Measurements from ENCODE around the gene SLITRK4. TPM values are rescaled to one million over a fixed set of nuclear protein-coding genes. Genes with fewer than 3 reads are reported as not detected.

The SLITRK4 gene
- not detected for polyA plus RNA-seq

- Mint-ChIP-seq H3K4me1 (no peaks in the 10 kb centered on the region), H3K27me3 (peaks cover 7% of the 10 kb centered on the region), H3K27ac (no peak within 1 kb of the TSS), H3K4me3 (no peak within 1 kb of the TSS), H3K36me3 (no peaks in the 10 kb centered on the region), H3K9me3 (peaks cover 0 to 7% (median 0%) of the 10 kb centered on the region in 3 donors)
These were observed at the start of gene SLITRK4 for GRCh38 chrX:143635915-143636314. Gene SLITRK4 (minus strand): TSS chrX:143636101. CDS start chrX:143631108, 4,993 bp downstream.

- H3K36me3 Mint-ChIP-seq = no peaks in the 10 kb centered on the region
- no peaks in the 10 kb centered on the region for H3K27me3 Mint-ChIP-seq
- no peak overlapping the region for H3K27ac Mint-ChIP-seq
- no peak overlapping the region for H3K4me3 Mint-ChIP-seq
- peaks cover 0 to 1% (median 0%) of the 10 kb centered on the region in 3 donors for H3K4me1 Mint-ChIP-seq
- H3K9me3 Mint-ChIP-seq = peaks cover 0 to 8% (median 2%) of the 10 kb centered on the region in 3 donors
These were observed 47.6 kb upstream of the SLITRK4 start for GRCh38 chrX:143683486-143683885.

GRCh38 chrX:143674926-143675325 lies 39.0 kb upstream of the SLITRK4 start:
- H3K27me3 Mint-ChIP-seq = no peaks in the 10 kb centered on the region
- H3K9me3 Mint-ChIP-seq = peaks cover 0 to 8% (median 3%) of the 10 kb centered on the region in 3 donors
- H3K36me3 Mint-ChIP-seq = no peaks in the 10 kb centered on the region
- no peak overlapping the region for H3K4me3 Mint-ChIP-seq
- H3K27ac Mint-ChIP-seq = no peak overlapping the region
- H3K4me1 Mint-ChIP-seq = no peaks in the 10 kb centered on the region

- H3K4me3 Mint-ChIP-seq = no peak overlapping the region
- no peaks in the 10 kb centered on the region for H3K4me1 Mint-ChIP-seq
- H3K9me3 Mint-ChIP-seq = peaks cover 0 to 8% (median 0%) of the 10 kb centered on the region in 3 donors
- no peak overlapping the region for H3K27ac Mint-ChIP-seq
- no peaks in the 10 kb centered on the region for H3K27me3 Mint-ChIP-seq
- no peaks in the 10 kb centered on the region for H3K36me3 Mint-ChIP-seq
These were observed 33.5 kb upstream of the SLITRK4 start for GRCh38 chrX:143669395-143669794.

DNA sequence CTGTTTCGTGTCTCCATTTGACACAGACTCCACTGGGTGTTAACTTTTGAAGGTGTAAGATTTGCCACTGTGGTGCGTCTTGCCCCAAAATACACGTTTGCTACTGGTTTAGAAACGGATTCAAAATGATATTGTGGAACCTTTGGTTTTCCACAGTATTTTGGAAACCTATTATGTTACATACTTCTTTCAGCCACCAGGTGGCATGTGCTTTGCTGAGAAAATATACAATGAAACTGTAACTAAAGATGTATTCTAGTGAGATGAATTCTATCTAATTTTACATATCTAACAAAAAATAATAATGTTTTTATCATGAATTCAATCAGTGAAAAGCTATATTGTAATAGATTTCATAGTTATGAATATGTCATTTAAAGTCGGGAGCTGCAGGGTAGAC lies 28.4 kb upstream of the SLITRK4 start:
- Mint-ChIP-seq H3K36me3 (no peaks in the 10 kb centered on the region), H3K27ac (no peak overlapping the region), H3K27me3 (peaks cover 3% of the 10 kb centered on the region), H3K4me3 (no peak overlapping the region), H3K9me3 (no peaks in the 10 kb centered on the region), H3K4me1 (no peaks in the 10 kb centered on the region)

DNA sequence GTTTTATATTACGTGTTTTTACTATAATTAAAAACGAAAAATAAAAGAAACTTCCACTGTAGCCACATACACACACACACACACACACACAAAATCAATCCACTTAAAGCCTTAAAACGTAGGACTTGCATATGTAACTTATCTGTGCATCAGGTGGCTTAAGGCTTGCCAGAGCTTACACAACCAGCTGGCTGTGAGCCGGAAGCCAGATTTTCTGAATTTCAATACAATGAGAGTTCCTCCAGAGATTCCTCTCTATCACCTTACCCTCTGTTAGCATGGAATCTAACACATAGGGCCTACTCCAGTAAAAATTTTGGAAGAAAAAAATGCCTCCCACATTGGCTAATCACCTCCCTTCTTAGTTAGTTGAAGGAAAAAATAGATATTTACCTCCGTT lies 27.9 kb upstream of the SLITRK4 start:
- H3K4me3 Mint-ChIP-seq = no peak overlapping the region
- H3K9me3 Mint-ChIP-seq = no peaks in the 10 kb centered on the region
- H3K36me3 Mint-ChIP-seq = no peaks in the 10 kb centered on the region
- H3K27ac Mint-ChIP-seq = no peak overlapping the region
- H3K4me1 Mint-ChIP-seq = no peaks in the 10 kb centered on the region
- H3K27me3 Mint-ChIP-seq = peaks cover 3% of the 10 kb centered on the region

GRCh38 chrX:143661286-143661685 lies 25.4 kb upstream of the SLITRK4 start:
- Mint-ChIP-seq H3K27me3 (peaks cover 3% of the 10 kb centered on the region), H3K9me3 (no peaks in the 10 kb centered on the region), H3K27ac (no peak overlapping the region), H3K4me1 (no peaks in the 10 kb centered on the region), H3K4me3 (no peak overlapping the region), H3K36me3 (no peaks in the 10 kb centered on the region)

DNA sequence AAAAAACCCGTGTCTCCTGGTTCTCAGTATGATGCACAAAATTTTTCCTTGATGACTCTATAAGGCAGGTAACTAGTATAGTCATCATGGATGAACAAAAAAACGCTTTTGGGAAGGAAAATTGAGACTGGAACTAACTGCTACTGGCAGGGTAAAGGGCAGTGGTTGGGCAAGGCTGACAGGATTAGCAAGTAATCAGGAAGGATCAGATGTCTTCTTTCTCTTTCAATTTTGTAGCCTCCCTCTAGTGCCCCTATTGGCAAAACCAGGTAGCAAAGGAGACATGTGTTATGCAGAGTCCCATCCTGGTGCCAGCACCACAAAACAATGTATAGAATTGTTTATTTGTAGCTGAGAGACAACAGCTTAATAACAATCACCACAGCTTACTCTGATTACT lies 12.8 kb upstream of the SLITRK4 start:
- Mint-ChIP-seq H3K27ac (no peak overlapping the region), H3K27me3 (no peaks in the 10 kb centered on the region), H3K9me3 (no peaks in the 10 kb centered on the region), H3K4me3 (no peak overlapping the region), H3K4me1 (no peaks in the 10 kb centered on the region), H3K36me3 (peaks cover 1% of the 10 kb centered on the region)

- Mint-ChIP-seq H3K27ac (no peak overlapping the region), H3K4me1 (no peaks in the 10 kb centered on the region), H3K4me3 (no peak overlapping the region), H3K9me3 (peaks cover 0 to 2% (median 0%) of the 10 kb centered on the region in 3 donors), H3K27me3 (no peaks in the 10 kb centered on the region), H3K36me3 (no peaks in the 10 kb centered on the region)
These were observed 6.5 kb upstream of the SLITRK4 start for GRCh38 chrX:143642426-143642825.

DNA sequence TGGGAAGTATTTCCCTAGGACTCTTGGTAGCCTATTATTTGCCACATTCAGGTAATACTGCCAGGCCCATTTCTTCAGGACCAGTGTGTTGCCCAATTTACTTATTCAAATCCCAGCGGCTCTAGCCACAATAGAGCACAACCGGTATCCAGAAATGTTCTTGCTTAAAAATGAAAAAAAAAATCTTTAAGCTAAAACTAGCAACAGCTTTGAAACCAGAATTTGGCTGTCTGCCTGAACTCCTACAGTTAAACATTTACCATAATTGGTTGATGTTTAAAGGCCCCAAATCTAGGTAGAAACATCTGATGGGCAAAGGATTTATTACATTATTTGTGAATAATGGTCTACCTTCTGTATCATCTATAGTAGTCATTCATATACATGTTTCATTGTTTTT lies 930 bp upstream of the SLITRK4 start:
- no peaks in the 10 kb centered on the region for H3K4me1 Mint-ChIP-seq
- no peaks in the 10 kb centered on the region for H3K36me3 Mint-ChIP-seq
- peaks cover 7% of the 10 kb centered on the region for H3K27me3 Mint-ChIP-seq
- no peak overlapping the region for H3K27ac Mint-ChIP-seq
- H3K9me3 Mint-ChIP-seq = peaks cover 0 to 7% (median 0%) of the 10 kb centered on the region in 3 donors
- no peak overlapping the region for H3K4me3 Mint-ChIP-seq

DNA sequence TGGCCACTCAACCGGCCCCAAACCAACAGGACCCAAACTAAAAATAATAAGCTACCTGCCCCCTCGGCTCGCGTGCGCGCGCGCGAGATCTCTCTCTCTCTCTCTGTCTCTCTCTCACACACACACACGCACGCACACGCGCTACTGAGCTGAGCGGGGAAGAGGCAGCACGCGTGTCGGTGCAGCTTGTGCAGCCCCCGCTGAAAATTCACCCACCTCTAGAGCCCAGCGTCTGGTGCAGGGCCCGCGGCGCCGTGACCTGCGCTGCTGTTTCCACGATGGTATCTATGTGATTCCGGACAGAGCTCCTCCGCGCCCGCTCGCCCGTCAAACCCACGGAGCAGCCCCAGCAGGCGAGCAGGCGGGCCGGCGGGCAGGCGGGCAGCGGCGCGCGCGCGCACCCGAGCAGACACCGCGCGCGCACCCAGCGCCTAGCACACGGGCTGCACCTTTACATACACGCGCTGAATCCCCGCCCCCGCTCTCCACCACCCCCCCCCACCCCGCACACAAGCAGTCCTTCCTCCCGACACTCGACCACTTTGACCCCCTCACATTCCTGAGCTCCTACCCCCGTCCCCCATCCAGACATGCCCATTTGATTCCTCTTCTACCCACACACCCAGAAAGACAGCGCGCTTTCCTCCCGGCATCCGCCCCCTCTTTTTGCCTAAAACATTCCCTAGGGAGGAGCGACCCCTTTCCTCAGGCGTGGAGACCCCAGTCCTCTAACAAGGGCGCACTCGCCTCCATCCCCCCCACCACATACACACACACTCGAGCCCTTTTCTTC lies 1.0 kb downstream of the SLITRK4 start:
- Mint-ChIP-seq H3K36me3 (no peaks in the 10 kb centered on the region), H3K9me3 (peaks cover 0 to 6% (median 0%) of the 10 kb centered on the region in 3 donors)

DNA sequence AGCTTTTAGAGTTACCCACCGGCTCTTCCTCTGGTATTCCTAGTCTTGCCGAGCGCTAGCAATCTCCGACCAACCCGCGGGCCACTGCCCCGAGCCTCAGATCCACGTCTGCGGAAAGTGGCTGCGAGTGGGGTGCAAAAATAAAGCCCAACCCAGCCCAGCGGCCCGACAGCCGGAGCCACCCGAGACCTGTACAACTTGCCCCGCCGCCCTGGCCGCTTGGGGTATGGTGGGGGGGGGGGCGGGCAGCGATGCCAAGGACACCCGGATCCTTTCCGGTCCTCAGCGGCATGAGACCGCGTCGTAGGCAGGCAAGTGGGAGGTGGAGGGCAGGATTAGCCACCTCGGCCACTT lies 1.6 kb downstream of the SLITRK4 start:
- Mint-ChIP-seq H3K4me1 (no peaks in the 10 kb centered on the region), H3K36me3 (no peaks in the 10 kb centered on the region), H3K9me3 (peaks cover 0 to 5% (median 0%) of the 10 kb centered on the region in 3 donors), H3K27me3 (peaks cover 7% of the 10 kb centered on the region), H3K27ac (no peak overlapping the region), H3K4me3 (no peak overlapping the region)

More for the DNA sequence above, 1.0 kb downstream of the SLITRK4 start:
- no peak overlapping the region for H3K27ac Mint-ChIP-seq
- H3K4me3 Mint-ChIP-seq = no peak overlapping the region
- H3K27me3 Mint-ChIP-seq = peaks cover 7% of the 10 kb centered on the region
- H3K4me1 Mint-ChIP-seq = no peaks in the 10 kb centered on the region

- no peak overlapping the region for H3K27ac Mint-ChIP-seq
- H3K27me3 Mint-ChIP-seq = peaks cover 7% of the 10 kb centered on the region
- H3K4me1 Mint-ChIP-seq = no peaks in the 10 kb centered on the region
- no peaks in the 10 kb centered on the region for H3K36me3 Mint-ChIP-seq
- peaks cover 0 to 5% (median 0%) of the 10 kb centered on the region in 3 donors for H3K9me3 Mint-ChIP-seq
- no peak overlapping the region for H3K4me3 Mint-ChIP-seq
These were observed 2.2 kb downstream of the SLITRK4 start for GRCh38 chrX:143633461-143634308.

DNA sequence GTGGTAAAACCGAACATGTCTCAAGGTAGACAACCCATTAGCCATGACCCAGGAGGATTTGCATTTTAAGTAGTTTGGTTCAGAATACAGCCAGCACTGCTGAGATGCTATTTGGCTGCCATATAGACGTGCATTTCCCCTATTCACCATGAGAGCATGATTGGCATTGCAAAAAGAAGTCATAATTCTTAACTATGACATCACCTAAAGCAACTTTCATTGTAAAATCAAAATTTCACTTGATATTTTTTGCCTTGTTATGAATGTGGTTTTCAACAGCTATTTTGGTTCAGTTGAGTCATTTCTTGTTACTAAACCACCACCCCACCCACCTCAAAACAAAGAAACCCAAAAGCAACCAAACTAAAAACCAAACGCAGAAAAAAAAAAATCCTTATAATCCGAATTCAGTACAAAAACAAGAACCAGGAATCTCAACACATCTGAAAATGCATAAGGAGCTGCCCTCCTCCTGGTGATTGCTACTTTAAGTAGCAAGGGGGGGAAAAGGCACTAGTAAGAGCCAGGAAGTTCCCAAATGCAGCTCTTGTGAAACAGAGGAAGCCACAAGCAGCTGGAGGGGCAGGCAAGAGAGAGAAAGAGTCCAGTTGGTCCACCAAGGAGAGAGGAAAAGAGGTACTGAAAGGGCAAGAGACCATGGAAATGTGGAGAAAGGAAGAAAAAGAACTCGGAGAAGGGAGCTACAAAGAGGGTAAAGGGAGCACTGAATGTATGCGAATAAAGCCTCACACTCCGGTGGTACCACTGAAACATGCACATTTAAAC lies 3.1 kb downstream of the SLITRK4 start:
- H3K9me3 Mint-ChIP-seq = peaks cover 0 to 5% (median 0%) of the 10 kb centered on the region in 3 donors
- no peak overlapping the region for H3K4me3 Mint-ChIP-seq
- H3K27me3 Mint-ChIP-seq = peaks cover 7% of the 10 kb centered on the region
- no peaks in the 10 kb centered on the region for H3K36me3 Mint-ChIP-seq
- H3K4me1 Mint-ChIP-seq = no peaks in the 10 kb centered on the region
- H3K27ac Mint-ChIP-seq = no peak overlapping the region

GRCh38 chrX:143623657-143624056 lies 12.2 kb downstream of the SLITRK4 start:
- H3K27ac Mint-ChIP-seq = no peak overlapping the region
- H3K4me1 Mint-ChIP-seq = no peaks in the 10 kb centered on the region
- H3K4me3 Mint-ChIP-seq = no peak overlapping the region
- no peaks in the 10 kb centered on the region for H3K27me3 Mint-ChIP-seq
- no peaks in the 10 kb centered on the region for H3K36me3 Mint-ChIP-seq
- H3K9me3 Mint-ChIP-seq = no peaks in the 10 kb centered on the region

Data from IgD-negative memory B cell (primary cell).